ENCODE measurements around the gene ACBD3. TPM values are rescaled to one million over a fixed set of nuclear protein-coding genes. Genes with fewer than 3 reads are reported as not detected.

Gene ACBD3
- total and polyA plus RNA-seq, 4 donors = 13.5 to 51.9 (median 30.5) TPM

- no peak for TF ChIP-seq CTCF (IDR thresholded peaks at IDR 0.05; ENCODE audit: control extremely low read depth, extremely low read depth)
- no peak overlapping the region for H3K4me3 ChIP-seq
- H3K36me3 ChIP-seq (ENCODE audit: control insufficient read depth in 4 of 4, insufficient read depth in 4 of 4, low read length in 4 of 4) = peaks cover 20 to 38% (median 27%) of the 10 kb centered on the region in 4 donors
Measured at GRCh38 chr1:226148121-226148648, 38.4 kb downstream of the ACBD3 start.

GRCh38 chr1:226144045-226144444 lies 42.5 kb downstream of the ACBD3 start:
- peaks cover 9 to 22% (median 16%) of the 10 kb centered on the region in 4 donors for H3K36me3 ChIP-seq (ENCODE audit: control insufficient read depth in 4 of 4, insufficient read depth in 4 of 4, low read length in 4 of 4)
- no peak for DNase-seq
- no peak overlapping the region for H3K4me3 ChIP-seq

More at GRCh38 chr1:226148121-226148648, 38.4 kb downstream of the ACBD3 start:
- Histone ChIP-seq H3K9me3 (ENCODE audit: control insufficient read depth in 4 of 4, insufficient read depth in 3 of 4, low read length in 3 of 4) (no peaks in the 10 kb centered on the region), H3K27me3 (ENCODE audit: control insufficient read depth in 3 of 3, insufficient read depth in 3 of 3, low read length in 2 of 3) (no peaks in the 10 kb centered on the region), H3K27ac (ENCODE audit: low read depth in 1 of 2, low read length in 1 of 2) (no peak overlapping the region), H3K4me1 (ENCODE audit: control insufficient read depth in 5 of 5, insufficient read depth in 5 of 5, low read length in 5 of 5) (no peaks in the 10 kb centered on the region), H3K9ac (ENCODE audit: insufficient read depth in 1 of 2, low read length in 2 of 2) (no peak overlapping the region)
- no peak for ATAC-seq (ENCODE audit: insufficient read depth, low FRiP score)
- DNase-seq = no peak

DNA sequence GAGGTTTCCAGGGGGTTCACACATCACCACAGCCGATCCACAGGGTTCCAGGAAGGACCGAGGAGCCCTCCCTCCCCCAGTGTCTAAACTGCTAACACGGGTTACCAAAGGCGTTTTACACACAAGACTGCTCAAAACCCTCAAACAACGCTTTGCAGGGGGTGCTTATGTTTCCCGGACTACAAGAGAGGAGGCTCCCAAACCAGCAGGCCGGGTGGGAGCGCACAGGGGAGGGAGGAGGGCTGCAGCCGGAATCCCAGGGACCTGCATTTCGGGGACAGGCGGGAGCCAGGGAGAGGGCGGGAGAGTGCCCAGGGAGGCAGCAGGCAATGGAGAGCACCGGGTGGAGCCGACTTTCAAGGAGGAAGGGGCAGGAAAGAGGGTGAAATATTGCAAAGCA lies 50.8 kb downstream of the ACBD3 start:
- H3K4me1 ChIP-seq (ENCODE audit: control insufficient read depth in 5 of 5, insufficient read depth in 5 of 5, low read length in 5 of 5) = peaks cover 0 to 8% (median 0%) of the 10 kb centered on the region in 5 donors
- ATAC-seq (ENCODE audit: insufficient read depth, low FRiP score) = no peak
- no peak overlapping the region for H3K4me3 ChIP-seq
- peak in 1 of 3 donors; percentile 14 for DNase-seq
- peaks cover 0 to 5% (median 0%) of the 10 kb centered on the region in 4 donors for H3K9me3 ChIP-seq (ENCODE audit: control insufficient read depth in 4 of 4, insufficient read depth in 3 of 4, low read length in 3 of 4)
- WGBS, 2 donors = 48 to 66% methylated on average over 14 of the region's 14 CpGs
- peaks cover 0 to 2% (median 0%) of the 10 kb centered on the region in 3 donors for H3K27me3 ChIP-seq (ENCODE audit: control insufficient read depth in 3 of 3, insufficient read depth in 3 of 3, low read length in 2 of 3)
- H3K36me3 ChIP-seq (ENCODE audit: control insufficient read depth in 4 of 4, insufficient read depth in 4 of 4, low read length in 4 of 4) = no peaks in the 10 kb centered on the region
- H3K27ac ChIP-seq (ENCODE audit: low read depth in 1 of 2, low read length in 1 of 2) = peak overlapping the region in 1 of 2 donors; percentile 71
- TF ChIP-seq CTCF (IDR thresholded peaks at IDR 0.05; ENCODE audit: control extremely low read depth, extremely low read depth) = no peak
- H3K9ac ChIP-seq (ENCODE audit: insufficient read depth in 1 of 2, low read length in 2 of 2) = no peak overlapping the region

More at GRCh38 chr1:226144045-226144444, 42.5 kb downstream of the ACBD3 start:
- H3K27ac ChIP-seq (ENCODE audit: low read depth in 1 of 2, low read length in 1 of 2) = no peak overlapping the region
- TF ChIP-seq CTCF (IDR thresholded peaks at IDR 0.05; ENCODE audit: control extremely low read depth, extremely low read depth) = no peak
- H3K4me1 ChIP-seq (ENCODE audit: control insufficient read depth in 5 of 5, insufficient read depth in 5 of 5, low read length in 5 of 5) = no peaks in the 10 kb centered on the region
- no peaks in the 10 kb centered on the region for H3K9me3 ChIP-seq (ENCODE audit: control insufficient read depth in 4 of 4, insufficient read depth in 3 of 4, low read length in 3 of 4)
- no peak overlapping the region for H3K9ac ChIP-seq (ENCODE audit: insufficient read depth in 1 of 2, low read length in 2 of 2)
- no peak for ATAC-seq (ENCODE audit: insufficient read depth, low FRiP score)
- WGBS, 2 donors = 74 to 90% methylated on average over 5 of the region's 5 CpGs
- no peaks in the 10 kb centered on the region for H3K27me3 ChIP-seq (ENCODE audit: control insufficient read depth in 3 of 3, insufficient read depth in 3 of 3, low read length in 2 of 3)

Data from lung (tissue), 12 donors.